CD14-positive monocyte (primary cell): ENCODE results near the gene PAQR7. TPM values are rescaled to one million over a fixed set of nuclear protein-coding genes. Genes with fewer than 3 reads are reported as not detected.

Source experiments
- DNase-seq, 3 donors: peaks; one replicate each; pipeline ENCODE4 v3.0.0-alpha.2; 2011 to 2022
- H2AFZ ChIP-seq: 2 replicates; pipeline ENCODE4 v1.6.0; 2012; ENCODE audit warnings: mild to moderate bottlenecking, low read depth, low read length, inconsistent platforms; ENCODE audit not compliant: insufficient read depth, poor library complexity, severe bottlenecking
- H3K27ac ChIP-seq, 2 donors: 1 replicate in 1 of 2; 2 replicates in 1 of 2; pipeline ENCODE4 v1.5.1; 2012 to 2013; ENCODE audit warnings: low read length in 2 of 2, control low read depth in 1 of 2, inconsistent platforms in 1 of 2, low read depth in 1 of 2, mild to moderate bottlenecking in 1 of 2
- H3K27me3 ChIP-seq, 2 donors: one replicate each; pipeline versions ENCODE4 v1.6.0 to v1.6.1; 2011 to 2013; ENCODE audit warnings: low read length in 2 of 2; ENCODE audit not compliant: control insufficient read depth in 2 of 2, insufficient read depth in 2 of 2
- H3K36me3 ChIP-seq, 2 donors: replicated peaks in 1 of 2; 1 replicate in 1 of 2; 2 replicates in 1 of 2; pipeline versions ENCODE4 v1.5.1 to v1.6.1; 2012 to 2013; ENCODE audit warnings: low read length in 2 of 2, control low read depth in 1 of 2, inconsistent platforms in 1 of 2, mild to moderate bottlenecking in 1 of 2; ENCODE audit not compliant: insufficient read depth in 2 of 2, control insufficient read depth in 1 of 2
- H3K4me1 ChIP-seq, 2 donors: 1 replicate in 1 of 2; 2 replicates in 1 of 2; pipeline versions ENCODE4 v1.5.1 to v1.6.1; 2012 to 2013; ENCODE audit warnings: low read length in 2 of 2, control low read depth in 1 of 2, inconsistent platforms in 1 of 2, mild to moderate bottlenecking in 1 of 2, moderate library complexity in 1 of 2; ENCODE audit not compliant: insufficient read depth in 2 of 2, control insufficient read depth in 1 of 2
- H3K4me2 ChIP-seq: replicated peaks from 2 replicates; pipeline ENCODE3; 2012; ENCODE audit warnings: low read length, moderate library complexity, mild to moderate bottlenecking; ENCODE audit not compliant: poor library complexity, severe bottlenecking; ENCODE audit errors: extremely low read depth
- H3K4me3 ChIP-seq, 3 experiments: fragments of 200-600 bp in 1 of 3; sonication (generic) in 1 of 3; replicated peaks in 1 of 3; 1 replicate in 2 of 3; 2 replicates in 1 of 3; pipeline ENCODE4 v1.5.1; 2011 to 2013; ENCODE audit warnings: low read length in 3 of 3, mild to moderate bottlenecking in 3 of 3, control low read depth in 2 of 3, low read depth in 2 of 3, inconsistent platforms in 1 of 3, moderate library complexity in 1 of 3
- H3K79me2 ChIP-seq: 2 replicates; pipeline ENCODE4 v1.6.0; 2012; ENCODE audit warnings: mild to moderate bottlenecking, control low read depth, inconsistent platforms, low read length, moderate library complexity; ENCODE audit not compliant: insufficient read depth
- H3K9ac ChIP-seq: 2 replicates; pipeline ENCODE4 v1.6.0; 2017; ENCODE audit warnings: low read length, mild to moderate bottlenecking; ENCODE audit not compliant: insufficient read depth, poor library complexity, severe bottlenecking
- H3K9me3 ChIP-seq, 2 donors: replicated peaks in 1 of 2; 1 replicate in 1 of 2; 2 replicates in 1 of 2; pipeline versions ENCODE4 v1.5.1 to v1.6.1; 2012 to 2013; ENCODE audit warnings: low read length in 2 of 2, control low read depth in 1 of 2; ENCODE audit not compliant: control insufficient read depth in 1 of 2, insufficient read depth in 1 of 2
- H4K20me1 ChIP-seq: 2 replicates; pipeline ENCODE4 v1.6.0; 2012; ENCODE audit warnings: mild to moderate bottlenecking, low read length, control low read depth, moderate library complexity; ENCODE audit not compliant: insufficient read depth
- H3K27ac Mint-ChIP-seq, 7 donors: one replicate each; pipeline ENCODE4 v1.8.0; 2020; ENCODE audit warnings: mild to moderate bottlenecking in 7 of 7, mixed read lengths in 7 of 7, moderate library complexity in 6 of 7, inconsistent platforms in 2 of 7
- H3K27me3 Mint-ChIP-seq, 3 donors: one replicate each; pipeline ENCODE4 v1.8.0; 2021 to 2022; ENCODE audit warnings: low read depth in 3 of 3, mild to moderate bottlenecking in 3 of 3, mixed read lengths in 3 of 3, moderate library complexity in 3 of 3, inconsistent platforms in 1 of 3
- H3K36me3 Mint-ChIP-seq, 2 donors: one replicate each; pipeline ENCODE4 v1.8.0; 2020; ENCODE audit warnings: mixed read lengths in 2 of 2, inconsistent platforms in 1 of 2, mild to moderate bottlenecking in 1 of 2
- H3K4me1 Mint-ChIP-seq: one replicate; pipeline ENCODE4 v1.8.0; 2020; ENCODE audit warnings: mild to moderate bottlenecking, mixed read lengths
- H3K4me3 Mint-ChIP-seq, 2 donors: one replicate each; pipeline ENCODE4 v1.8.0; 2020; ENCODE audit warnings: mild to moderate bottlenecking in 2 of 2, mixed read lengths in 2 of 2, moderate library complexity in 1 of 2
- H3K9me3 Mint-ChIP-seq, 7 donors: one replicate each; pipeline ENCODE4 v1.8.0; 2020 to 2022; ENCODE audit warnings: mixed read lengths in 7 of 7, mild to moderate bottlenecking in 6 of 7, moderate library complexity in 6 of 7, inconsistent platforms in 2 of 7
- WGBS: methylation state at CpG from one replicate; pipeline ENCODE4 v1.1.5; 2013; ENCODE audit warnings: missing lambda C conversion rate; ENCODE audit not compliant: insufficient coverage; 5-methylcytosine and 5-hydroxymethylcytosine counted together
- intact Hi-C, 2 donors: fragments of 100-400 bp; cut with micrococcal nuclease; formaldehyde crosslinking; loops; one replicate each; pipeline versions ENCODE4 v1.15.0 to v1.15.1; 2023
- polyA plus RNA-seq, 3 donors: library from polyadenylated mRNA; depleted of rRNA in 1 of 3; unstranded in 2 of 3; stranded (reverse) in 1 of 3; fragments of 300-500 nt in 2 of 3; fragments of >200 nt in 1 of 3; fragmentation: Illumina TruSeq in 2 of 3; gene quantifications; 1 replicate in 2 of 3; 2 replicates in 1 of 3; pipeline ENCODE4 v1.2.3, GENCODE V29; 2012 to 2021
- TF ChIP-seq, protein P1 (sequence below): fragments of 200-600 bp; IDR thresholded peaks from one replicate; pipeline ENCODE4 v1.8.0; 2022; ENCODE audit warnings: antibody characterized with exemption, mild to moderate bottlenecking

Gene PAQR7
- polyA plus RNA-seq, 3 donors, result 0.92 to 13.3 (median 1.0) TPM

DNA sequence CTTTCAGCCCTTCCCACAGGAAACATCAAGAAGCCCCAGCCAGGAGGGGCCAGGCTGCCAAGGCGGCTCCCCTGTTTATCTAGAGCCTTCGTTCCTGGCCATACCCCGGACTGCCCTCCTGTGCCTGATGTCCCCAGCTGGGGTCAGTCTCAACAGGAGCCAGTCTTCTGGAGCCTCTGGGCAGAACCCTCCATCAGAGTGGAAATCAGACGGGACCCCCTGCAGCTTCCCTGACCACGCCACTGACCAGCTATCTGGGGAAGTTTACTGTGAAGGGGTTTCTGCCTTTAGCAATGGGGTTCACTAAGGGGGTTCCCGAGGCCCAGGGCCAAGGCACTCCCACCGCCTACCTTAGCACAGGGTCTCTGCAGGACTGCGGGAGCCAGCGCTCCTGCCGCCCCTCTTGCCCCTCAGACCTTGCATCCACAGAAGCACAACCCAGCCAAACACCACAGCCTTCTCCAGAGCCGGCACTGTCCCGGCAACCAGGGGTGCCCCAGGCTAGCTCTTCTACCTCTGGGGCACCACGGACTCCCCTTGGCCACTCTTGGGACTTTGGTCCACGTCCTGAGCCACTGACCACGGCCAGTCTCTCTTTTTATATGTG is 59.3 kb downstream of the PAQR7 start:
- H3K4me1 ChIP-seq, result peaks cover 13 to 26% of the 10 kb centered on the region in 2 donors

GRCh38 chr1:25815208-25816111 is 60.0 kb downstream of the PAQR7 start:
- intact Hi-C loops, result no loop called here
- Mint-ChIP-seq H3K9me3 (no peaks in the 10 kb centered on the region), H3K4me1 (peaks cover 22% of the 10 kb centered on the region), H3K27me3 (peaks cover 0 to 4% (median 2%) of the 10 kb centered on the region in 3 donors), H3K27ac (peak overlapping the region in 2 of 7 donors; percentile 1 to 23), H3K4me3 (no peak overlapping the region), H3K36me3 (peaks cover 35 to 52% of the 10 kb centered on the region in 2 donors)
- TF ChIP-seq, protein P1, sequence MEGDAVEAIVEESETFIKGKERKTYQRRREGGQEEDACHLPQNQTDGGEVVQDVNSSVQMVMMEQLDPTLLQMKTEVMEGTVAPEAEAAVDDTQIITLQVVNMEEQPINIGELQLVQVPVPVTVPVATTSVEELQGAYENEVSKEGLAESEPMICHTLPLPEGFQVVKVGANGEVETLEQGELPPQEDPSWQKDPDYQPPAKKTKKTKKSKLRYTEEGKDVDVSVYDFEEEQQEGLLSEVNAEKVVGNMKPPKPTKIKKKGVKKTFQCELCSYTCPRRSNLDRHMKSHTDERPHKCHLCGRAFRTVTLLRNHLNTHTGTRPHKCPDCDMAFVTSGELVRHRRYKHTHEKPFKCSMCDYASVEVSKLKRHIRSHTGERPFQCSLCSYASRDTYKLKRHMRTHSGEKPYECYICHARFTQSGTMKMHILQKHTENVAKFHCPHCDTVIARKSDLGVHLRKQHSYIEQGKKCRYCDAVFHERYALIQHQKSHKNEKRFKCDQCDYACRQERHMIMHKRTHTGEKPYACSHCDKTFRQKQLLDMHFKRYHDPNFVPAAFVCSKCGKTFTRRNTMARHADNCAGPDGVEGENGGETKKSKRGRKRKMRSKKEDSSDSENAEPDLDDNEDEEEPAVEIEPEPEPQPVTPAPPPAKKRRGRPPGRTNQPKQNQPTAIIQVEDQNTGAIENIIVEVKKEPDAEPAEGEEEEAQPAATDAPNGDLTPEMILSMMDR, result no peak
- Histone ChIP-seq H4K20me1 (peaks cover 10% of the 10 kb centered on the region), H3K9me3 (no peaks in the 10 kb centered on the region), H3K4me3 (no peak overlapping the region), H3K27me3 (no peaks in the 10 kb centered on the region), H2AFZ (no peak overlapping the region), H3K27ac (no peak overlapping the region), H3K4me1 (peaks cover 7 to 24% of the 10 kb centered on the region in 2 donors), H3K4me2 (no peak overlapping the region), H3K36me3 (peaks cover 23 to 45% of the 10 kb centered on the region in 2 donors), H3K79me2 (peaks cover 7% of the 10 kb centered on the region), H3K9ac (no peak overlapping the region)
- WGBS, result 95% methylated on average over 17 of the region's 24 CpGs
- DNase-seq, result no peak

More for the DNA sequence above, 59.3 kb downstream of the PAQR7 start:
- H3K9me3 ChIP-seq, result no peaks in the 10 kb centered on the region
- H3K36me3 ChIP-seq, result peaks cover 23 to 45% of the 10 kb centered on the region in 2 donors
- H3K27ac Mint-ChIP-seq, result peak overlapping the region in 2 of 7 donors; percentile 1 to 23
- H3K9ac ChIP-seq, result no peak overlapping the region
- H3K79me2 ChIP-seq, result peaks cover 15% of the 10 kb centered on the region
- 91% methylated on average over 12 of the region's 15 CpGs for WGBS
- H3K9me3 Mint-ChIP-seq, result no peaks in the 10 kb centered on the region
- H4K20me1 ChIP-seq, result peaks cover 5% of the 10 kb centered on the region
- H2AFZ ChIP-seq, result no peak overlapping the region
- peaks cover 0 to 4% (median 2%) of the 10 kb centered on the region in 3 donors for H3K27me3 Mint-ChIP-seq
- DNase-seq, result no peak
- H3K36me3 Mint-ChIP-seq, result peaks cover 35 to 49% of the 10 kb centered on the region in 2 donors
- TF ChIP-seq, protein P1, result no peak
- no peak overlapping the region for H3K27ac ChIP-seq
- H3K27me3 ChIP-seq, result no peaks in the 10 kb centered on the region
- no peak overlapping the region for H3K4me2 ChIP-seq
- no peak overlapping the region for H3K4me3 ChIP-seq
- intact Hi-C loops, result no loop called here
- H3K4me1 Mint-ChIP-seq, result peaks cover 26% of the 10 kb centered on the region
- H3K4me3 Mint-ChIP-seq, result peak overlapping the region in 1 of 2 donors; percentile 20
